Heart right ventricle (tissue), 16 donors: ENCODE data around the gene IL16. TPM values are rescaled to one million over a fixed set of nuclear protein-coding genes. Genes with fewer than 3 reads are reported as not detected.

Experiments
- ATAC-seq, 8 donors: fragments of 200-7000 bp; cut with Tn5 transposase; one replicate each; pipeline ENCODE4 v1.9.1; 2020; ENCODE audit warnings: mild to moderate bottlenecking in 8 of 8, moderate library complexity in 8 of 8, moderate number of reproducible peaks in 1 of 8
- DNase-seq, 2 donors: peaks; one replicate each; pipeline ENCODE4 v3.0.0-alpha.2; 2020
- H3K27ac ChIP-seq, 10 donors: fragments of 200-600 bp; sonication (generic) in 2 of 10; one replicate each; pipeline versions ENCODE4 v1.5.0 to v1.8.0; 2020 to 2022; ENCODE audit warnings: mild to moderate bottlenecking in 3 of 10
- H3K27me3 ChIP-seq, 7 donors: fragments of 200-600 bp; one replicate each; pipeline ENCODE4 v1.8.0; 2021 to 2022; ENCODE audit warnings: mild to moderate bottlenecking in 2 of 7
- H3K36me3 ChIP-seq, 9 donors: fragments of 200-600 bp; sonication (generic) in 1 of 9; one replicate each; pipeline versions ENCODE4 v1.5.0 to v1.8.0; 2020 to 2022; ENCODE audit warnings: mild to moderate bottlenecking in 2 of 9
- H3K4me1 ChIP-seq, 9 donors: fragments of 200-600 bp; sonication (generic) in 1 of 9; one replicate each; pipeline versions ENCODE4 v1.5.0 to v1.8.0; 2020 to 2022; ENCODE audit warnings: mild to moderate bottlenecking in 4 of 9
- H3K4me3 ChIP-seq, 10 donors: fragments of 200-600 bp; sonication (generic) in 2 of 10; one replicate each; pipeline versions ENCODE4 v1.5.0 to v1.8.0; 2020 to 2022; ENCODE audit warnings: mild to moderate bottlenecking in 7 of 10, moderate library complexity in 2 of 10
- H3K9me3 ChIP-seq, 11 donors: fragments of 200-600 bp in 10 of 11; sonication (generic) in 2 of 11; one replicate each; pipeline versions ENCODE4 v1.5.0 to v1.8.0; 2013 to 2022; ENCODE audit warnings: mild to moderate bottlenecking in 2 of 11, control low read depth in 1 of 11, moderate library complexity in 1 of 11
- WGBS, 2 donors: extraction: QIAGEN DNeasy Blood & Tissue Kit; methylation state at CpG; one replicate each; pipeline ENCODE4 v1.1.7; 2013; ENCODE audit warnings: inconsistent platforms in 1 of 2; 5-methylcytosine and 5-hydroxymethylcytosine counted together
- intact Hi-C, 10 donors: fragments of 100-400 bp; cut with DNase I; formaldehyde crosslinking; loops; one replicate each; pipeline versions ENCODE4 v1.11.1 to v1.14.2; 2022
- polyA plus RNA-seq, 2 donors: library from polyadenylated mRNA; stranded (reverse); fragments of 200-250 nt; gene quantifications; one replicate each; pipeline ENCODE4 v1.2.3, GENCODE V29; 2013
- total RNA-seq, 10 donors: library from RNA; stranded (reverse); fragmentation: NEBNext Ultra II Directional in 3 of 10; extraction: Animal tissue kit (Norgen Biotek cat#: 25700) in 3 of 10; gene quantifications; one replicate each; pipeline versions ENCODE4 v1.2.1 to v1.2.4, GENCODE V29; 2021 to 2023
- TF ChIP-seq, protein P1 (sequence below), 9 donors: fragments of 200-600 bp; sonication (generic) in 2 of 9; IDR thresholded peaks; one replicate each; pipeline versions ENCODE4 v1.5.0 to v1.8.0; 2021 to 2022; ENCODE audit warnings: antibody characterized with exemption in 9 of 9, mild to moderate bottlenecking in 5 of 9, moderate library complexity in 1 of 9
- donor health status: Arrhythmogenic right ventricular cardiomyopathy.
- donor health status: ischemic (EF 13 %, LVEDD 7.1; RV severe dilation, severe dysfunction).
- donor health status: healthy with polysubstance abuse.
- donor health status: DM: no; HTN: yes; CAD: no.
- donor health status: DM: no; HTN: no; CAD: no.
- donor health status: ischemic (EF 25% LVEDD 6.9; RV normal size, moderate dysfunction).
- donor health status: ischemic (EF 25% LVEDD 5.7; RV mildly dilated, moderate dysfunction).
- donor health status: healthy.
- donor health status: DM: yes; HTN: yes; CAD: no.
- donor health status: Ischemic cardiomyopathy.
- donor health status: ischemic (EF 35%, LVEDD 5.7; RV mildly dilated, moderate dysfunction).
- donor health status: nonischemic (EF 11% LVEDD 7.7; RV severe dilation, severe dysfunction).
- donor health status: DM: yes; HTN: yes; CAD: no.
- donor health status: PGD.
- donor health status: ischemic (EF 29% LVEDD 5.4; RV normal size, mild dysfunction).
- donor health status: nonischemic (EF 23%, LVEDD 6.1; RV moderate dilation, normal function).

The IL16 gene
- total and polyA plus RNA-seq, 12 donors = 3.3 to 13.1 (median 4.2) TPM

DNA sequence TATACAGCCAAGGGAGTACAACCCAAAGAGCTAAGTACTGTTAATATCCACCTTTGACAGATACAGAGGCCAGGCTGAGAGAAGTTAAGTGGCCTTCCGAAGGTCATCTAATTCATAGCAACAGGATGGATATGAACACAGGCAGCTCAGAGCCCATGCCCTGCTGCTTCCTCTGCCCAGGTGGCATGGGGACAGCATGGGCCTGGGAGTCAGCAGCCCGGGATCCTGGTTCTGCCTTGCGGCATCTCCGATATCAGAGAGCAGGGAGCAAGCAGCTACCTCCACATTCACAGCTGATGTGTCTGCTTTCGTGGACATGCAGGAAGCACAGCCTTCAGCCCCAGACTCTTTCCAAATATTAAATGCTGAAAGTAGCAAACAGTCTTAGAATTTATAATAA, 71.7 kb downstream of the IL16 start:
- Histone ChIP-seq H3K4me3 (no peak overlapping the region), H3K9me3 (no peaks in the 10 kb centered on the region), H3K36me3 (peaks cover 0 to 16% (median 0%) of the 10 kb centered on the region in 9 donors), H3K27ac (no peak overlapping the region), H3K27me3 (peaks cover 0 to 6% (median 0%) of the 10 kb centered on the region in 7 donors), H3K4me1 (peaks cover 0 to 30% (median 15%) of the 10 kb centered on the region in 9 donors)
- intact Hi-C loops = loop anchor here in 9 of 10 donors (5.0 to 10.0 kb wide), 5 partner anchors 111 to 814 kb away; no protein-coding TSS in a partner anchor
- ATAC-seq = no peak
- 93% methylated on average over 5 of the region's 5 CpGs for WGBS, 2 donors
- DNase-seq = no peak
- TF ChIP-seq, protein P1, sequence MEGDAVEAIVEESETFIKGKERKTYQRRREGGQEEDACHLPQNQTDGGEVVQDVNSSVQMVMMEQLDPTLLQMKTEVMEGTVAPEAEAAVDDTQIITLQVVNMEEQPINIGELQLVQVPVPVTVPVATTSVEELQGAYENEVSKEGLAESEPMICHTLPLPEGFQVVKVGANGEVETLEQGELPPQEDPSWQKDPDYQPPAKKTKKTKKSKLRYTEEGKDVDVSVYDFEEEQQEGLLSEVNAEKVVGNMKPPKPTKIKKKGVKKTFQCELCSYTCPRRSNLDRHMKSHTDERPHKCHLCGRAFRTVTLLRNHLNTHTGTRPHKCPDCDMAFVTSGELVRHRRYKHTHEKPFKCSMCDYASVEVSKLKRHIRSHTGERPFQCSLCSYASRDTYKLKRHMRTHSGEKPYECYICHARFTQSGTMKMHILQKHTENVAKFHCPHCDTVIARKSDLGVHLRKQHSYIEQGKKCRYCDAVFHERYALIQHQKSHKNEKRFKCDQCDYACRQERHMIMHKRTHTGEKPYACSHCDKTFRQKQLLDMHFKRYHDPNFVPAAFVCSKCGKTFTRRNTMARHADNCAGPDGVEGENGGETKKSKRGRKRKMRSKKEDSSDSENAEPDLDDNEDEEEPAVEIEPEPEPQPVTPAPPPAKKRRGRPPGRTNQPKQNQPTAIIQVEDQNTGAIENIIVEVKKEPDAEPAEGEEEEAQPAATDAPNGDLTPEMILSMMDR (IDR thresholded peaks at IDR 0.05) = no peak

DNA sequence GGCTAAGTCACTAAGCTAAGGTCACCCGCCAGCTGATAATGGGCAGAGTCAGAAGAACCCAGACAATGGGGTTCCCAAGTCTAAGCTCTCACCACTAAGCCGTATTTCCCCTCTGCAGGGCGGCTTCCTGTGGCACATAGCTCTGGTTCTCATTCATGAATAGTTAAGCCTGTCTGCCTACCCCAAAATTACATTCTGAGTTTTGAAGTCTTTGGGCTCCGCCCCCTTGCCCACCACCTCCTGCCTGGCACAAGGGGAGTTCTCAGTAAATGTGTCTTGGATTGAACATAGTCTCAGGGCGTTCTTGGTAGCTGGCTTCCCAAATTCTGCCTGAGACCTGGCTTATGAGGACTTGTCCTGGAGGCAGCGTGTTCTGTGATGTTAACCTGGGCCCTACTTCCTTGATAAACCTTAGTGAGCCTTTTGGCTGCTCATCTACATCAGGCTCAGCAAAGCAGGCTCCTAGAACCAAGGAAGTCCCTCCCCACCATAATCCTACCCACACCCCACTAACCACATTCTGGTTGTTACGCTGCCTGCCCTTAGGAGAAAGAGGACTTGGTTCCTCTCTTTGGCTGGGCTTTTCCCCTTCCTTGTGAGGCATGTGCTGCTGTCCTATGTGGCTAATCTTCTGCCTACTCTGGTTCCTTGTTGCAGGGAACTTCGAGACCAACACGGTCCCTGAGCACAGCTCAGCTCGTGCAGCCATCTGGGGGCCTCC, 72.4 kb downstream of the IL16 start:
- no peak overlapping the region for H3K27ac ChIP-seq
- H3K4me1 ChIP-seq = peaks cover 0 to 23% (median 15%) of the 10 kb centered on the region in 9 donors
- TF ChIP-seq, protein P1 (IDR thresholded peaks at IDR 0.05) = no peak
- 94 to 95% methylated on average over 10 of the region's 10 CpGs for WGBS, 2 donors
- no peaks in the 10 kb centered on the region for H3K9me3 ChIP-seq
- peaks cover 0 to 18% (median 0%) of the 10 kb centered on the region in 9 donors for H3K36me3 ChIP-seq
- no peak for DNase-seq
- H3K27me3 ChIP-seq = peaks cover 0 to 2% (median 0%) of the 10 kb centered on the region in 7 donors
- H3K4me3 ChIP-seq = no peak overlapping the region
- intact Hi-C loops = loop anchor here in 9 of 10 donors (5.0 to 10.0 kb wide), 5 partner anchors 112 to 814 kb away; no protein-coding TSS in a partner anchor
- no peak for ATAC-seq

DNA sequence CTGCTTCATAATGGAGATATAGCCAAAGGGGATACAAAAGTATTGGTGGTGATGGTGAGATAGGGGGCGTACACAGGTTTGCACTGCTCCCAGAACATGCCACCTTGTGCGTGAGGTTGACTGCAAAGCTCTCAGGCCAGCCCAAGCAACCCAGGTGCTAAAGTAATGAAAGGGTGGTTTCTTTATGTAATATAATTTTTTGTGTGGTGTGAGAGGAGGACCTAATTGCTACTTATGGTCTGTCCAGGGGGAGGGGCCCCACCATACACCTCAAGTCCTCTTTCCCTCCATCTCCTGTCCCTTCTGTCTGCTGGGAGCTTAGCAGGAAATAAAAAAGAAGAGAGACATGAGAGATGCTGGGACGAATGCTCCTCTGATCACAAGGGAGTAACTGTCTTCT, 73.5 kb downstream of the IL16 start:
- intact Hi-C loops = loop anchor here in 3 of 10 donors (5.0 to 10.0 kb wide), 3 partner anchors 65 to 925 kb away; no protein-coding TSS in a partner anchor
- Histone ChIP-seq H3K27ac (no peak overlapping the region), H3K36me3 (peaks cover 0 to 18% (median 0%) of the 10 kb centered on the region in 9 donors), H3K9me3 (no peaks in the 10 kb centered on the region), H3K27me3 (no peaks in the 10 kb centered on the region), H3K4me1 (peaks cover 0 to 25% (median 16%) of the 10 kb centered on the region in 9 donors), H3K4me3 (no peak overlapping the region)
- ATAC-seq = no peak
- no peak for DNase-seq
- WGBS, 2 donors = 77 to 88% methylated on average over 3 of the region's 3 CpGs
- TF ChIP-seq, protein P1 (IDR thresholded peaks at IDR 0.05) = no peak

DNA sequence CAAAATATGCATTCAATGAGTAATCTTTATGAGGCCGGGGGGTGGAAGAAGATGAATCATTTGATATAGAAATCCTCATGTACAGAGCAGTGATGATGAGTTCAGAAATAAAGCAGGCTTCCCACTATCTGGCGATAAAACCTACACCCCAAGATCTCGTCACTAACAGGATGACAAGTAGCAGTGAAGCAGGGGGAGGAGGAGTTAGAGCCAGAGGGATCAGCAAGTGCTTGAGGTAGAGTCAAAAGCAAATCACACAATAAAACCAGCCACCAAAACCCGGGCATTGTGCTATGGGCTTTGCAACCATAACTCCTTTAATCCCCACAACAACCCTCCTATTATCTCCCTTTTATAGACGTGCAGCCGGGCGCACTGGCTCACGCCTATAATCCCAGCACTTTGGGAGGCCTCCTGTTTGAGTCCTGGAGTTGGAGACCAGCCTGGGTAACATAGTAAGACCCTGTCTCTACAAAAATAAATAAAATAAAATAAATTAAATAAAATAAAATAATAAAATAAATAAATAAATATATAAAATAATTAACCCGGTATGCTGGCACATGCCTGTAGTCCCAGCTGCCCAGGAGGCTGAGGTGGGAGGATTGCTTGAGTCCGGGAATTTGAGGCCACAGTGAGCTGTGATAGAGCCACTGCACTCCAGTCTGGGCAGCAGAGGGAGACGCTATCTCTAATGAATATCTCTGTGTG, 74.3 kb downstream of the IL16 start:
- no peak overlapping the region for H3K4me3 ChIP-seq
- intact Hi-C loops = loop anchor here in 3 of 10 donors (5.0 to 10.0 kb wide), 3 partner anchors 64 to 924 kb away; no protein-coding TSS in a partner anchor
- H3K4me1 ChIP-seq = peaks cover 0 to 24% (median 9%) of the 10 kb centered on the region in 9 donors
- ATAC-seq = no peak
- no peaks in the 10 kb centered on the region for H3K27me3 ChIP-seq
- 91 to 92% methylated on average over 11 of the region's 11 CpGs for WGBS, 2 donors
- TF ChIP-seq, protein P1 (IDR thresholded peaks at IDR 0.05) = no peak
- H3K27ac ChIP-seq = no peak overlapping the region
- H3K36me3 ChIP-seq = peaks cover 0 to 18% (median 0%) of the 10 kb centered on the region in 9 donors
- no peak for DNase-seq
- H3K9me3 ChIP-seq = no peaks in the 10 kb centered on the region
